Caco-2 (cell line): ENCODE data around the gene TMEM8B. TPM values are rescaled to one million over a fixed set of nuclear protein-coding genes. Genes with fewer than 3 reads are reported as not detected.

Experiments used
- BruUV-seq: library from RNA; stranded (reverse); fragments of 400-500 nt; replicated peaks from 2 replicates; lab custom pipeline; 2021; lab: Mats Ljungman, UMichigan
- CTCF ChIA-PET: fragments of 300-600 bp; sonication (Branson Sonifier 250); formaldehyde crosslinking; loops from one replicate; lab custom pipeline; 2022; ENCODE audit warnings: antibody characterized with exemption; lab: Charles Lee
- POLR2A ChIA-PET: fragments of 300-600 bp; sonication (Branson Sonifier 250); formaldehyde crosslinking; loops from one replicate; lab custom pipeline; 2022; ENCODE audit warnings: antibody characterized with exemption; lab: Charles Lee
- DNase-seq, 2 experiments: peaks; one replicate each; pipeline versions ENCODE4 v3.0.0 to v3.0.0-alpha.2; 2020 to 2022
- H3K27me3 ChIP-seq: replicated peaks from 2 replicates; pipeline ENCODE4 v1.6.0; 2011; ENCODE audit warnings: low read length; ENCODE audit not compliant: control insufficient read depth, insufficient read depth
- H3K36me3 ChIP-seq: 2 replicates; pipeline ENCODE4 v1.5.1; 2011; ENCODE audit warnings: low read length; ENCODE audit not compliant: control insufficient read depth, insufficient read depth
- H3K4me1 ChIP-seq: fragments of 250-450 bp; sonication (Bioruptor Pico); 2 replicates; pipeline ENCODE4 v1.5.1; 2020; ENCODE audit warnings: mild to moderate bottlenecking
- H3K4me3 ChIP-seq: 2 replicates; pipeline ENCODE4 v1.5.1; 2011; ENCODE audit warnings: low read depth, mild to moderate bottlenecking, control low read depth, low read length
- H3K9me3 ChIP-seq: fragments of 250-450 bp; sonication (Bioruptor Pico); 2 replicates; pipeline ENCODE4 v1.5.1; 2020; ENCODE audit warnings: mild to moderate bottlenecking, moderate library complexity
- H3K27ac Mint-ChIP-seq: one replicate; pipeline ENCODE4 v1.8.0; 2022; ENCODE audit warnings: mixed read lengths; ENCODE audit not compliant: unreplicated experiment
- H3K27me3 Mint-ChIP-seq: one replicate; pipeline ENCODE4 v1.8.0; 2022; ENCODE audit warnings: mixed read lengths; ENCODE audit not compliant: insufficient read depth, unreplicated experiment
- H3K36me3 Mint-ChIP-seq: one replicate; pipeline ENCODE4 v1.8.0; 2022; ENCODE audit warnings: mild to moderate bottlenecking, mixed read lengths; ENCODE audit not compliant: insufficient read depth, unreplicated experiment
- H3K4me1 Mint-ChIP-seq: one replicate; pipeline ENCODE4 v1.8.0; 2022; ENCODE audit warnings: low read depth, mixed read lengths; ENCODE audit not compliant: unreplicated experiment
- H3K4me3 Mint-ChIP-seq: one replicate; pipeline ENCODE4 v1.8.0; 2022; ENCODE audit warnings: mild to moderate bottlenecking, moderate library complexity, mixed read lengths; ENCODE audit not compliant: unreplicated experiment
- H3K9me3 Mint-ChIP-seq: one replicate; pipeline ENCODE4 v1.8.0; 2022; ENCODE audit warnings: mixed read lengths; ENCODE audit not compliant: unreplicated experiment
- CTCF ChIP-seq, 2 experiments: fragments of 200-600 bp in 1 of 2; IDR thresholded peaks; 1 replicate in 1 of 2; 2 replicates in 1 of 2; pipeline versions ENCODE4 v1.5.1 to v1.8.0; 2011 to 2022; ENCODE audit warnings: antibody characterized with exemption in 1 of 2, control low read depth in 1 of 2, inconsistent platforms in 1 of 2, low read depth in 1 of 2, low read length in 1 of 2, mild to moderate bottlenecking in 1 of 2, moderate library complexity in 1 of 2; ENCODE audit not compliant: insufficient read depth in 1 of 2, severe bottlenecking in 1 of 2, unreplicated experiment in 1 of 2
- intact Hi-C: fragments of 100-400 bp; cut with micrococcal nuclease; formaldehyde crosslinking; loops from one replicate; pipeline ENCODE4 v1.10.0; 2022; ENCODE audit not compliant: unreplicated experiment
- total RNA-seq: library from RNA; stranded (reverse); gene quantifications from 2 replicates; pipeline ENCODE4 v1.2.3, GENCODE V29; 2022

The TMEM8B gene
- total RNA-seq, 1 experiment from 2014 or later, result 4.9 TPM

- no peak overlapping the region for H3K4me3 Mint-ChIP-seq
- H3K36me3 Mint-ChIP-seq, result no peaks in the 10 kb centered on the region
- H3K4me1 Mint-ChIP-seq, result peaks cover 7% of the 10 kb centered on the region
- no peak for TF ChIP-seq CTCF (IDR thresholded peaks at IDR 0.05; ENCODE audit: insufficient read depth in 1 of 2, low read depth in 1 of 2, low read length in 1 of 2, severe bottlenecking in 1 of 2, unreplicated experiment in 1 of 2)
- no peak overlapping the region for H3K27ac Mint-ChIP-seq
- intact Hi-C loops, result no loop called here
- Histone ChIP-seq H3K4me3 (no peak overlapping the region), H3K27me3 (no peaks in the 10 kb centered on the region), H3K36me3 (no peaks in the 10 kb centered on the region), H3K9me3 (no peaks in the 10 kb centered on the region), H3K4me1 (no peaks in the 10 kb centered on the region)
- no peaks in the 10 kb centered on the region for H3K9me3 Mint-ChIP-seq
- POLR2A ChIA-PET, result no interaction called here
- CTCF ChIA-PET, result no interaction called here
- no TSS peak for BruUV-seq
- H3K27me3 Mint-ChIP-seq, result no peaks in the 10 kb centered on the region
- DNase-seq, result no peak
Measured at GRCh38 chr9:35847792-35848572, 19.0 kb downstream of the TMEM8B start.

- no peak for TF ChIP-seq CTCF (IDR thresholded peaks at IDR 0.05; ENCODE audit: insufficient read depth in 1 of 2, low read depth in 1 of 2, low read length in 1 of 2, severe bottlenecking in 1 of 2, unreplicated experiment in 1 of 2)
- POLR2A ChIA-PET, result interaction anchor here (0.6 kb wide), 1 partner anchor 334 kb away, joined by 3 read pairs; no protein-coding TSS in a partner anchor
- no peak overlapping the region for H3K27ac Mint-ChIP-seq
- intact Hi-C loops, result no loop called here
- CTCF ChIA-PET, result no interaction called here
- DNase-seq, result no peak
- Histone ChIP-seq H3K9me3 (no peaks in the 10 kb centered on the region), H3K4me3 (no peak overlapping the region), H3K36me3 (no peaks in the 10 kb centered on the region), H3K4me1 (no peaks in the 10 kb centered on the region), H3K27me3 (no peaks in the 10 kb centered on the region)
- H3K9me3 Mint-ChIP-seq, result no peaks in the 10 kb centered on the region
- H3K36me3 Mint-ChIP-seq, result no peaks in the 10 kb centered on the region
- no peak overlapping the region for H3K4me3 Mint-ChIP-seq
- H3K4me1 Mint-ChIP-seq, result no peaks in the 10 kb centered on the region
- BruUV-seq, result no TSS peak
- H3K27me3 Mint-ChIP-seq, result peaks cover 5% of the 10 kb centered on the region
Measured at GRCh38 chr9:35852267-35852815, 23.3 kb downstream of the TMEM8B start.

GRCh38 chr9:35852876-35853865, 24.1 kb downstream of the TMEM8B start:
- POLR2A ChIA-PET, result no interaction called here
- CTCF ChIA-PET, result interaction anchor here (0.6 kb wide), 1 partner anchor 23 kb away, joined by 4 read pairs; no protein-coding TSS in a partner anchor

More at GRCh38 chr9:35852876-35853865, 24.1 kb downstream of the TMEM8B start:
- H3K36me3 Mint-ChIP-seq, result no peaks in the 10 kb centered on the region
- H3K9me3 Mint-ChIP-seq, result no peaks in the 10 kb centered on the region
- no peak for DNase-seq
- no peak overlapping the region for H3K27ac Mint-ChIP-seq
- intact Hi-C loops, result no loop called here
- no peaks in the 10 kb centered on the region for H3K36me3 ChIP-seq
- TF ChIP-seq CTCF (IDR thresholded peaks at IDR 0.05; ENCODE audit: insufficient read depth in 1 of 2, low read depth in 1 of 2, low read length in 1 of 2, severe bottlenecking in 1 of 2, unreplicated experiment in 1 of 2), result no peak
- H3K4me1 ChIP-seq, result no peaks in the 10 kb centered on the region
- no peak overlapping the region for H3K4me3 Mint-ChIP-seq
- no peak overlapping the region for H3K4me3 ChIP-seq
- no TSS peak for BruUV-seq
- H3K27me3 ChIP-seq, result no peaks in the 10 kb centered on the region
- no peaks in the 10 kb centered on the region for H3K9me3 ChIP-seq
- H3K4me1 Mint-ChIP-seq, result no peaks in the 10 kb centered on the region
- H3K27me3 Mint-ChIP-seq, result peaks cover 5% of the 10 kb centered on the region
